H9 (cell line): ENCODE measurements around the gene TARBP2. TPM values are rescaled to one million over a fixed set of nuclear protein-coding genes. Genes with fewer than 3 reads are reported as not detected.
A peak's percentile ranks its signal among the peaks of the same experiment; 100 is the strongest.

ENCODE experiments used
- DNase-seq: peaks from one replicate; pipeline ENCODE4 v3.0.0-alpha.2; 2017
- H2AFZ ChIP-seq: one replicate; pipeline ENCODE4 v1.6.1; 2013; ENCODE audit warnings: mild to moderate bottlenecking, low read length, control low read depth, moderate library complexity
- H2AK5ac ChIP-seq: 2 replicates; pipeline ENCODE4 v1.6.1; 2013; ENCODE audit warnings: low read length, control low read depth, mixed read lengths; ENCODE audit not compliant: insufficient read length
- H2BK120ac ChIP-seq: one replicate; pipeline ENCODE4 v1.6.1; 2013; ENCODE audit warnings: low read depth, mild to moderate bottlenecking, low read length, control low read depth, inconsistent platforms; ENCODE audit not compliant: poor library complexity, severe bottlenecking
- H2BK12ac ChIP-seq: 2 replicates; pipeline ENCODE4 v1.6.1; 2013; ENCODE audit warnings: low read length, control low read depth, mixed read lengths, low read depth; ENCODE audit not compliant: insufficient read length
- H2BK15ac ChIP-seq: 2 replicates; pipeline ENCODE4 v1.6.1; 2013; ENCODE audit warnings: low read depth, low read length, control low read depth
- H2BK20ac ChIP-seq: one replicate; pipeline ENCODE4 v1.6.1; 2013; ENCODE audit warnings: low read depth, mild to moderate bottlenecking, low read length, control low read depth, inconsistent platforms; ENCODE audit not compliant: poor library complexity, severe bottlenecking
- H2BK5ac ChIP-seq: 2 replicates; pipeline ENCODE4 v1.6.1; 2013; ENCODE audit warnings: low read length, control low read depth, mixed read lengths; ENCODE audit not compliant: insufficient read length
- H3K14ac ChIP-seq: 2 replicates; pipeline ENCODE4 v1.6.1; 2013; ENCODE audit warnings: low read length, control low read depth; ENCODE audit not compliant: insufficient read depth
- H3K18ac ChIP-seq: 2 replicates; pipeline ENCODE4 v1.6.1; 2013; ENCODE audit warnings: low read depth, mild to moderate bottlenecking, mixed read lengths, low read length, control low read depth; ENCODE audit not compliant: insufficient read length
- H3K23ac ChIP-seq: 2 replicates; pipeline ENCODE4 v1.6.1; 2013; ENCODE audit warnings: low read length, control low read depth, mixed read lengths, low read depth; ENCODE audit not compliant: insufficient read length
- H3K23me2 ChIP-seq: 2 replicates; pipeline ENCODE4 v1.6.1; 2013; ENCODE audit warnings: low read depth, mild to moderate bottlenecking, mixed read lengths, low read length, control low read depth; ENCODE audit not compliant: insufficient read length, poor library complexity, severe bottlenecking
- H3K27ac ChIP-seq: 2 replicates; pipeline ENCODE4 v1.5.1; 2013; ENCODE audit warnings: low read length, control low read depth, mixed read lengths, low read depth; ENCODE audit not compliant: insufficient read length
- H3K27me3 ChIP-seq: 2 replicates; pipeline ENCODE4 v1.6.1; 2013; ENCODE audit warnings: low read length, control low read depth, inconsistent platforms; ENCODE audit not compliant: insufficient read depth
- H3K4ac ChIP-seq: 2 replicates; pipeline ENCODE4 v1.6.1; 2013; ENCODE audit warnings: low read depth, mild to moderate bottlenecking, control low read depth, inconsistent platforms, low read length, moderate library complexity
- H3K4me1 ChIP-seq: 2 replicates; pipeline ENCODE4 v1.6.1; 2013; ENCODE audit warnings: low read length, control low read depth, inconsistent platforms; ENCODE audit not compliant: insufficient read depth
- H3K4me2 ChIP-seq: 2 replicates; pipeline ENCODE4 v1.6.1; 2013; ENCODE audit warnings: low read length, control low read depth, mixed read lengths; ENCODE audit not compliant: insufficient read length, insufficient read depth
- H3K56ac ChIP-seq: 2 replicates; pipeline ENCODE4 v1.6.1; 2013; ENCODE audit warnings: low read depth, mild to moderate bottlenecking, mixed read lengths, low read length, control low read depth; ENCODE audit not compliant: insufficient read length
- H3K79me1 ChIP-seq: 2 replicates; pipeline ENCODE4 v1.6.1; 2013; ENCODE audit warnings: low read depth, mild to moderate bottlenecking, moderate library complexity, low read length, control low read depth, inconsistent platforms; ENCODE audit not compliant: insufficient read depth, poor library complexity, severe bottlenecking
- H3K79me2 ChIP-seq: 2 replicates; pipeline ENCODE4 v1.6.1; 2013; ENCODE audit warnings: low read length, control low read depth, inconsistent platforms; ENCODE audit not compliant: insufficient read depth
- H3K9ac ChIP-seq: 2 replicates; pipeline ENCODE4 v1.6.1; 2013; ENCODE audit warnings: low read length, control low read depth, mixed read lengths; ENCODE audit not compliant: insufficient read length; ENCODE audit errors: extremely low read depth
- H3K9me3 ChIP-seq: one replicate; pipeline ENCODE4 v1.6.1; 2013; ENCODE audit warnings: low read depth, low read length, inconsistent platforms; ENCODE audit not compliant: control insufficient read depth
- H3T11ph ChIP-seq: one replicate; pipeline ENCODE4 v1.6.1; 2013; ENCODE audit warnings: mild to moderate bottlenecking, low read length, control low read depth, inconsistent platforms
- H4K20me1 ChIP-seq: one replicate; pipeline ENCODE4 v1.6.1; 2013; ENCODE audit not compliant: control insufficient read depth, insufficient read length, insufficient read depth
- H4K5ac ChIP-seq: 2 replicates; pipeline ENCODE4 v1.6.1; 2013; ENCODE audit warnings: low read depth, mild to moderate bottlenecking, mixed read lengths, low read length, control low read depth; ENCODE audit not compliant: insufficient read length
- H4K8ac ChIP-seq: replicated peaks from 2 replicates; pipeline ENCODE4 v1.6.1; 2013; ENCODE audit warnings: low read length, control low read depth, mixed read lengths, low read depth; ENCODE audit not compliant: insufficient read length
- H4K91ac ChIP-seq: 2 replicates; pipeline ENCODE4 v1.6.1; 2013; ENCODE audit warnings: low read depth, mild to moderate bottlenecking, moderate library complexity, mixed read lengths, low read length, control low read depth; ENCODE audit not compliant: insufficient read length
- H3K27ac Mint-ChIP-seq, 3 experiments: 2 replicates in 2 of 3; 3 replicates in 1 of 3; pipeline ENCODE4 v1.8.0; 2020 to 2021; ENCODE audit warnings: mixed read lengths in 3 of 3, mild to moderate bottlenecking in 1 of 3, moderate library complexity in 1 of 3
- H3K27me3 Mint-ChIP-seq: 2 replicates; pipeline ENCODE4 v1.8.0; 2021; ENCODE audit warnings: low read depth, mild to moderate bottlenecking, moderate library complexity, mixed read lengths
- H3K36me3 Mint-ChIP-seq, 3 experiments: 2 replicates in 2 of 3; 3 replicates in 1 of 3; pipeline ENCODE4 v1.8.0; 2020 to 2021; ENCODE audit warnings: low read depth in 3 of 3, mixed read lengths in 3 of 3; ENCODE audit not compliant: insufficient read depth in 1 of 3
- H3K4me1 Mint-ChIP-seq, 2 experiments: 2 replicates each; pipeline ENCODE4 v1.8.0; 2020; ENCODE audit warnings: mixed read lengths in 2 of 2
- H3K4me3 Mint-ChIP-seq, 2 experiments: 2 replicates in 1 of 2; 3 replicates in 1 of 2; pipeline ENCODE4 v1.8.0; 2020 to 2021; ENCODE audit warnings: mild to moderate bottlenecking in 2 of 2, mixed read lengths in 2 of 2, moderate library complexity in 1 of 2
- H3K9me3 Mint-ChIP-seq, 2 experiments: 2 replicates in 1 of 2; 3 replicates in 1 of 2; pipeline ENCODE4 v1.8.0; 2020; ENCODE audit warnings: mild to moderate bottlenecking in 2 of 2, mixed read lengths in 2 of 2, moderate library complexity in 1 of 2
- WGBS: extraction: QIAGEN DNeasy Blood & Tissue Kit; methylation state at CpG from one replicate; pipeline ENCODE4 v1.1.7; 2013; ENCODE audit warnings: missing lambda C conversion rate, low lambda C conversion rate, mixed read lengths; ENCODE audit not compliant: insufficient read length; ENCODE audit errors: extremely low coverage; 5-methylcytosine and 5-hydroxymethylcytosine counted together
- total RNA-seq: library from RNA; stranded (reverse); gene quantifications from 2 replicates; pipeline ENCODE4 v1.2.1, GENCODE V29; 2021
- TF ChIP-seq, protein P1 (sequence below): fragments of 200-600 bp; sonication (generic); conservative IDR thresholded peaks from 3 replicates; pipeline ENCODE4 v1.8.0; 2021; ENCODE audit warnings: antibody characterized with exemption, mild to moderate bottlenecking

Gene TARBP2
- total RNA-seq, 1 experiment from 2014 or later, result 79.2 TPM

DNA sequence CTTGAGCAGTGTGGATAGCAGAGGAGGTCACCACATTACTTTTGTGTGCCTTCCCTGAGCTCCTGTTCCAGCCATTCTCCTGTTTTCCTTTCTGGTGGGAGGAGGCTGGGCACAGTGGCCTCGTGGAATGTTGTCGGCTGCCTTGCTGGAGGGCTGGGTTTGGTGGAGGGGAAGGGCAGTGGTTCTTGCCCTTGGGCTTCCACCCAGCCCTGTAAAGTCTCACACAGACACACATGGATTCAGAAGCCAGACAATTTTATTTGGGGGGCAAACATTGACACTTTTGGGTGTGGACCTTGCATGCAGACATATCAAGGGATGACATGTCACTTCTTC, 5.3 kb downstream of the TARBP2 start:
- no peak overlapping the region for H2BK15ac ChIP-seq
- no peak overlapping the region for H2AK5ac ChIP-seq

More for the DNA sequence above, 5.3 kb downstream of the TARBP2 start:
- Histone ChIP-seq H3K14ac (no peak overlapping the region), H3K4me1 (no peaks in the 10 kb centered on the region), H3K27me3 (no peaks in the 10 kb centered on the region), H3K4ac (no peak overlapping the region), H3K4me2 (no peak overlapping the region), H2BK20ac (no peak overlapping the region), H3K18ac (no peak overlapping the region), H3K23me2 (peaks cover 4% of the 10 kb centered on the region), H4K8ac (no peak overlapping the region), H3T11ph (no peak overlapping the region), H3K9me3 (no peaks in the 10 kb centered on the region), H2BK12ac (no peak overlapping the region), H2BK120ac (no peak overlapping the region), H3K79me2 (no peaks in the 10 kb centered on the region; the same call in 1 of the 2 replicates), H3K79me1 (peaks cover 5% of the 10 kb centered on the region), H4K20me1 (no peaks in the 10 kb centered on the region), H3K23ac (no peak overlapping the region), H3K27ac (no peak overlapping the region), H4K91ac (no peak overlapping the region), H3K56ac (no peak overlapping the region), H3K9ac (no peak overlapping the region), H2BK5ac (no peak overlapping the region), H4K5ac (no peak overlapping the region), H2AFZ (no peak overlapping the region)
- Mint-ChIP-seq H3K4me1 (peaks cover 10 to 18% of the 10 kb centered on the region in 2 experiments), H3K4me3 (no peak overlapping the region), H3K9me3 (no peaks in the 10 kb centered on the region), H3K27ac (peak overlapping the region in 1 of 3 experiments; percentile 82; a peak in 1 of 7 replicates), H3K36me3 (peaks cover 19 to 36% (median 29%) of the 10 kb centered on the region in 3 experiments), H3K27me3 (no peaks in the 10 kb centered on the region)
- WGBS, result no CpG with 5 or more reads among the region's 2 CpGs
- no peak for DNase-seq
- TF ChIP-seq, protein P1, sequence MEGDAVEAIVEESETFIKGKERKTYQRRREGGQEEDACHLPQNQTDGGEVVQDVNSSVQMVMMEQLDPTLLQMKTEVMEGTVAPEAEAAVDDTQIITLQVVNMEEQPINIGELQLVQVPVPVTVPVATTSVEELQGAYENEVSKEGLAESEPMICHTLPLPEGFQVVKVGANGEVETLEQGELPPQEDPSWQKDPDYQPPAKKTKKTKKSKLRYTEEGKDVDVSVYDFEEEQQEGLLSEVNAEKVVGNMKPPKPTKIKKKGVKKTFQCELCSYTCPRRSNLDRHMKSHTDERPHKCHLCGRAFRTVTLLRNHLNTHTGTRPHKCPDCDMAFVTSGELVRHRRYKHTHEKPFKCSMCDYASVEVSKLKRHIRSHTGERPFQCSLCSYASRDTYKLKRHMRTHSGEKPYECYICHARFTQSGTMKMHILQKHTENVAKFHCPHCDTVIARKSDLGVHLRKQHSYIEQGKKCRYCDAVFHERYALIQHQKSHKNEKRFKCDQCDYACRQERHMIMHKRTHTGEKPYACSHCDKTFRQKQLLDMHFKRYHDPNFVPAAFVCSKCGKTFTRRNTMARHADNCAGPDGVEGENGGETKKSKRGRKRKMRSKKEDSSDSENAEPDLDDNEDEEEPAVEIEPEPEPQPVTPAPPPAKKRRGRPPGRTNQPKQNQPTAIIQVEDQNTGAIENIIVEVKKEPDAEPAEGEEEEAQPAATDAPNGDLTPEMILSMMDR, result no peak
